ACC112 (cell line): ENCODE measurements around the gene HTRA3.
"Not testable (repeated sequence)": the region's sequence is repeated elsewhere in the genome, so short reads cannot be mapped to it uniquely, and the experiment has no call there.

Experiments used
- H2AFZ ChIP-seq: fragments of 200-600 bp; sonication (generic); one replicate; pipeline ENCODE4 v1.6.0; 2017; ENCODE audit warnings: antibody characterized with exemption, low read length; ENCODE audit not compliant: unreplicated experiment
- H3K27ac ChIP-seq: fragments of 200-600 bp; sonication (generic); 2 replicates; pipeline ENCODE4 v1.5.1; 2014; ENCODE audit warnings: low read depth, mild to moderate bottlenecking, antibody characterized with exemption, low read length, moderate library complexity
- H3K27me3 ChIP-seq: fragments of 200-600 bp; sonication (generic); 2 replicates; pipeline ENCODE4 v1.6.1; 2014; ENCODE audit warnings: mild to moderate bottlenecking, antibody characterized with exemption, low read length, moderate library complexity, mixed read lengths; ENCODE audit not compliant: insufficient read depth
- H3K36me3 ChIP-seq: fragments of 200-600 bp; sonication (generic); 2 replicates; pipeline ENCODE4 v1.6.1; 2016; ENCODE audit warnings: mild to moderate bottlenecking, antibody characterized with exemption, low read length, moderate library complexity, mixed read lengths; ENCODE audit not compliant: insufficient read depth
- H3K4me1 ChIP-seq: fragments of 200-600 bp; sonication (generic); one replicate; pipeline ENCODE4 v1.6.1; 2016; ENCODE audit warnings: low read length, mixed read lengths; ENCODE audit not compliant: insufficient read depth, unreplicated experiment, control insufficient read depth
- H3K4me3 ChIP-seq: fragments of 200-600 bp; sonication (generic); 2 replicates; pipeline ENCODE4 v1.5.1; 2014; ENCODE audit warnings: mild to moderate bottlenecking, low read depth, low read length
- H3K79me2 ChIP-seq: fragments of 200-600 bp; sonication (generic); one replicate; pipeline ENCODE4 v1.6.0; 2016; ENCODE audit warnings: low read length; ENCODE audit not compliant: control insufficient read depth, unreplicated experiment, insufficient read depth

Gene HTRA3

GRCh38 chr4:8333726-8334460 lies 64.3 kb downstream of the HTRA3 start:
- Histone ChIP-seq H3K79me2 (no peaks in the 10 kb centered on the region), H3K27ac (no peak overlapping the region), H2AFZ (no peak overlapping the region), H3K36me3 (no peaks in the 10 kb centered on the region), H3K4me3 (no peak overlapping the region), H3K27me3 (no peaks in the 10 kb centered on the region), H3K4me1 (no peaks in the 10 kb centered on the region)

- Histone ChIP-seq H3K79me2 (no peaks in the 10 kb centered on the region), H3K27me3 (peaks cover 9% of the 10 kb centered on the region), H3K27ac (no peak overlapping the region), H3K4me3 (no peak overlapping the region), H3K36me3 (no peaks in the 10 kb centered on the region), H2AFZ (no peak overlapping the region), H3K4me1 (no peaks in the 10 kb centered on the region)
These were observed 65.4 kb downstream of the HTRA3 start for GRCh38 chr4:8334786-8335460.

- Histone ChIP-seq H3K27ac (no peak overlapping the region), H3K4me1 (no peaks in the 10 kb centered on the region), H3K36me3 (no peaks in the 10 kb centered on the region), H3K27me3 (peaks cover 17% of the 10 kb centered on the region), H3K4me3 (no peak overlapping the region), H3K79me2 (no peaks in the 10 kb centered on the region), H2AFZ (no peak overlapping the region)
These were observed 66.3 kb downstream of the HTRA3 start for GRCh38 chr4:8335848-8336247.

- peaks cover 17% of the 10 kb centered on the region for H3K27me3 ChIP-seq
- no peaks in the 10 kb centered on the region for H3K36me3 ChIP-seq
- H2AFZ ChIP-seq, result no peak overlapping the region
- no peaks in the 10 kb centered on the region for H3K79me2 ChIP-seq
- H3K27ac ChIP-seq, result no peak overlapping the region
- H3K4me3 ChIP-seq, result no peak overlapping the region
- no peaks in the 10 kb centered on the region for H3K4me1 ChIP-seq
These were observed 67.0 kb downstream of the HTRA3 start for GRCh38 chr4:8336412-8337075.

- Histone ChIP-seq H2AFZ (no peak overlapping the region), H3K27ac (no peak overlapping the region), H3K36me3 (no peaks in the 10 kb centered on the region), H3K79me2 (no peaks in the 10 kb centered on the region), H3K4me1 (no peaks in the 10 kb centered on the region), H3K4me3 (no peak overlapping the region), H3K27me3 (peaks cover 17% of the 10 kb centered on the region)
These were observed 68.9 kb downstream of the HTRA3 start for GRCh38 chr4:8338351-8338961.

- Histone ChIP-seq H3K36me3 (no peaks in the 10 kb centered on the region), H2AFZ (no peak overlapping the region), H3K4me1 (no peaks in the 10 kb centered on the region), H3K27me3 (peaks cover 17% of the 10 kb centered on the region), H3K4me3 (no peak overlapping the region), H3K79me2 (no peaks in the 10 kb centered on the region), H3K27ac (no peak overlapping the region)
These were observed 71.3 kb downstream of the HTRA3 start for GRCh38 chr4:8340781-8341241.

- H2AFZ ChIP-seq, H3K27ac ChIP-seq: not testable (repeated sequence)
These were observed 71.7 kb downstream of the HTRA3 start for GRCh38 chr4:8341281-8341680.

GRCh38 chr4:8341691-8342090 lies 72.1 kb downstream of the HTRA3 start:
- no peak overlapping the region for H3K27ac ChIP-seq
- no peaks in the 10 kb centered on the region for H3K4me1 ChIP-seq
- no peaks in the 10 kb centered on the region for H3K36me3 ChIP-seq

More at GRCh38 chr4:8341281-8341680, 71.7 kb downstream of the HTRA3 start:
- not testable (repeated sequence) for H3K36me3 ChIP-seq, H3K4me1 ChIP-seq, H3K4me3 ChIP-seq, H3K79me2 ChIP-seq
- peaks cover 17% of the 10 kb centered on the region for H3K27me3 ChIP-seq

GRCh38 chr4:8342651-8343261 lies 73.2 kb downstream of the HTRA3 start:
- Histone ChIP-seq H2AFZ (no peak overlapping the region), H3K79me2 (no peaks in the 10 kb centered on the region), H3K27ac (no peak overlapping the region), H3K27me3 (peaks cover 17% of the 10 kb centered on the region), H3K4me3 (no peak overlapping the region), H3K36me3 (no peaks in the 10 kb centered on the region), H3K4me1 (no peaks in the 10 kb centered on the region)

More at GRCh38 chr4:8341691-8342090, 72.1 kb downstream of the HTRA3 start:
- Histone ChIP-seq H3K27me3 (peaks cover 17% of the 10 kb centered on the region), H2AFZ (no peak overlapping the region), H3K79me2 (no peaks in the 10 kb centered on the region), H3K4me3 (no peak overlapping the region)

- H3K4me3 ChIP-seq, result no peak overlapping the region
- no peak overlapping the region for H3K27ac ChIP-seq
These were observed 73.9 kb downstream of the HTRA3 start for GRCh38 chr4:8343262-8343966.

More at GRCh38 chr4:8343262-8343966, 73.9 kb downstream of the HTRA3 start:
- Histone ChIP-seq H3K36me3 (no peaks in the 10 kb centered on the region), H3K27me3 (peaks cover 17% of the 10 kb centered on the region), H3K79me2 (no peaks in the 10 kb centered on the region), H3K4me1 (no peaks in the 10 kb centered on the region), H2AFZ (no peak overlapping the region)
